NCI-H460 (cell line): ENCODE data around the gene WBP1. TPM values are rescaled to one million over a fixed set of nuclear protein-coding genes. Genes with fewer than 3 reads are reported as not detected.
A peak's percentile ranks its signal among the peaks of the same experiment; 100 is the strongest.
"Not testable (repeated sequence)": the region's sequence is repeated elsewhere in the genome, so short reads cannot be mapped to it uniquely, and the experiment has no call there.

Experiments used
- DNase-seq: peaks from one replicate; pipeline ENCODE4 v3.0.0-alpha.2; 2016; ENCODE audit warnings: low read depth; ENCODE audit errors: extremely low read depth
- total RNA-seq: library from RNA; depleted of rRNA; stranded (reverse); fragments of >200 nt; shearing (Covaris generic); gene quantifications from 2 replicates; pipeline ENCODE4 v1.2.3, GENCODE V29; 2014

Gene WBP1
- total RNA-seq, 1 experiment from 2014 or later: 44.2 TPM

DNA sequence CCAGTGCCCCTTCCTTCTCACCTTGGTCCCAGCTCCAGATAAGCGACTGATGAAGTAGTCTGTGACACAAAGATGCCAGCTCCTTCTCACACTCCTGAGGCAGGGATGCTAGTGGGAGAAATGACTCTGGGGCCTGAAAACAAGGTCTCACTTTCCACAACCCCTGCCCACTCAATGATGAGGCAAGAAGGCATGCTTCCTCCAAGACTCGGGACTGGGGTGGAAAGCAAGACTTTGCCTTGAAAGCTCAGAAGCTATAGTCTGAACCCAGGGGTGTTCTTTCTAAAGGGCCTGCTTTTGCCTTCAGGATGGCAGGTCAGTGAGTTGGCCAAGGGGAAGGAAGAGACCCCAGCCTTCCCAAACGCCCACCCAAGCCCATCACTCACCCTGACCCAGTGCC, 23.2 kb downstream of the WBP1 start:
- no peak for DNase-seq

DNA sequence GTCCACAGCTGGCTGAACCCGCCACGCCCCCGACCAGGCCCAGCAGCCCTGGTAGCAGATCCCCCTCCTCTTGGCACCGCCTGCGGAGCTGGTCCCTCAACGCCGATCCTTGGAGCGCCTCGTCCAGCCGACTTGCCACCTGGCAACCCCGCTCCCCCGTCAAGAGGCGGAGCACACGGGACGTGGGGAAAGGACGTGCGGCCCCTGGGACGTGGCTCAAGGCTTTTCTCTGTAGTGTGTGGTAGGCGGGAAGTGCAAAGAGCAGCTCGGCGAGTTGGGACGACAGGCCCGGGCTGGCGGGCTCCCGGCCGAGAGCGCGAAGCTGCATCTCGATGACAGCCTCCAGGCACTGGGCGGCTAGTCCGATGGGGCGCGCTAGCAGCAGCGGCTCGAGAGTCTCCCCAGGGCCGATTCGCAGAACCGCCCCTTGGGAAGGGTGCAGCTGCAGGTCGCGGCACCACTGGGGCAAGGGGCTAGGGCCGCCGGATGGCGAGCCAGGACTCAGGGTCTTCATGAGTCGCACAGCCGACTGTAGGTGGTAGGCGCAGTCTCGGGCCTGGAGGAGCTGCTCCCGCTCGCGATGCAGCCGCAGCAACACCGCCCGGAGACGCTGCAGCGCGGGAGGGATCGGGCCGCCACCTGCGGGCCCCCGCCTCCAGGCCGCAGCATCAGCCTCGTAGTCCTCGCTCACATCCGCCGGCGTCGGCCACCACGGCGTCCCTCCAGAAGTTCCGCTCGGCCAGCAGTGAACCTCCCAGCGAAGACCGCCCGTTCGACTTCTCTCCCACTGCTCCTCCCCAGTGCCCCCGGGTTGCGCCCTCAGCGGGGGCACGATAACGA, 23.9 kb downstream of the WBP1 start:
- no peak for DNase-seq

DNA sequence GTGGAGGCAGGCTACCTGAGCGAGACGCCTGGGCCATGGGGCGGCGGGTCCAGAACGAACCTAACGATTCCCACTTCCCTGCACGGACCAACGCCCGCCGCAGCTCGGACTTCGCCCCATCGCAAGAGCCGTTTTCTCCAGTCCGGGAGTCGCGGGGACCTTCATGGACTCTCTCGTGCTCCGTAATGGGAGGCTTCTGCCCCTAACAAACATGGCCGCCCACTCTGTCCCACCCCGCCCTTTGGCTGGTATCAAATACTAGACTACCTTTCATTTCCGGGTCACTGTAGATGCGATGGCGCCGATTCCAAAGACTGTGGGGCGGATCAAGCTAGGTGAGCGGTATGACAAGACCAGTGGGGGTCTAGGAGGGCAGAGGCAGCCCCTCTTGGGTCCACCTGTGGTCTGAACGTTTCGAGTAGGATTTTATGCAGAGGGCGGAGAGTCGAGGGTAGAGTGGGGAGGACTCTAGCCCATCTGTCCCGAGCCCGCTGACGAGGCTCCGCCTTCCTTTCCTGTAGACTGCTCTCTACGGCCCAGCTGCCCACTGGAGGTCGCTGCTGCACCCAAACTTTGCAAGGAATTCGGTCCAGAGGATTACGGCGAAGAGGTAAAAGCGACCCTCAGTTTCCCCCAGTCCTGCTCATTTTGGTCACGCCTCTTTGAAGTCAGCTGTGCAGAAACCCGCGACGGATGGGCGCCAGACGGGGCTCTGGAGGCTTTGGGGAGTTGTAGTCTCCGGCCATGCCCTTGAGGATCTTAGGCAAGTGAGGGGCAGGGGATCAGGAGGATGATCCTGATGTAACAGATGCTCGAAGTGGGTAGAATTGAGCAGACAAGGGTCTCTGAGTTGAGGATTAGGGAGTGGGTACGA, 24.8 kb downstream of the WBP1 start, which contains the start of the genes CCDC142 and TTC31:
Gene CCDC142, minus strand, starts transcription at position 198 of the 874 bp plus-strand sequence. Its CDS starts 161 bp downstream, at position 37.
Gene TTC31, plus strand, starts transcription at position 281 of the 874 bp plus-strand sequence. Its CDS starts 15 bp downstream, at position 296.
- peak; percentile 94 for DNase-seq

DNA sequence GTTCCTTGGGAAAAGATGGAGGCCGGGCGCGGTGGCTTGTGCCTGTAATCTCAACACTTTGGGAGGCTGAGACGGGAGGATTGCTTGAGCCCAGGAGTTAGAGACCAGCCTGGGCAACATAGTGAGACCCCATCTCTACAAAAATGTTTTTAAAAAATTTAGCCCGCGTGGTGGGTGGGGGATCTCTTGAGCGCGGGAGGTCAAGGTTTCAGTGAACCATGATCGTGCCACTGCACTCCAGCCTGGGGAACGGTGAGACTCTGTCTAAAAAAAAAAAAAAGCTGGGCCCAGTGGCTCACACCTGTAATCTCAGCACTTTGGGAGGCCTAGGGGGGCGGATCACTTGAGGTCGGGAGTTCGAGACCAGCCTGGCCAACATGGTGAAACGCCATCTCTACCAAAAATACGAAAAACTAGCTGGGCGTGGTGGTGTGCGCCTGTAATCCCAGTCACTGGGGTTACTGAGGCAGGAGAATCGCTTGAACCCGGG, 25.5 kb downstream of the WBP1 start:
- not testable (repeated sequence) for DNase-seq

DNA sequence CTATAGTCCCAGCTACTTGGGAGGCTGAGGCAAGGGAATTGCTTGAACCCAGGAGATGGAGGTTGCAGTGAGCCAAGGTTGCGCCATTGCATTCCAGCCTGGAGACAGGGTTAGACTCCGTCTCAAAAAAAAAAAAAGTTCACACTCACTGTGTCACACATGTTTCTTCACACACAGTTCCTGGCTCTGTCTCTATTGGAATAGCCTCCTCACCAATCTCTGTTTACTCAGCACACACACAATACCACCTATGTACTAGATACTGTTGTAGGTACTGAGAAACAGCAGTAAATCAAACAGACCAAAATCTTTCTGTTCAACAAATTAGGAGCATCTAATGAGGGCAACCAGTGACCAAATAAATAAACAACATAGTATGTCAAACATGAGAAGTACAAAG, 27.9 kb downstream of the WBP1 start:
- no peak for DNase-seq

DNA sequence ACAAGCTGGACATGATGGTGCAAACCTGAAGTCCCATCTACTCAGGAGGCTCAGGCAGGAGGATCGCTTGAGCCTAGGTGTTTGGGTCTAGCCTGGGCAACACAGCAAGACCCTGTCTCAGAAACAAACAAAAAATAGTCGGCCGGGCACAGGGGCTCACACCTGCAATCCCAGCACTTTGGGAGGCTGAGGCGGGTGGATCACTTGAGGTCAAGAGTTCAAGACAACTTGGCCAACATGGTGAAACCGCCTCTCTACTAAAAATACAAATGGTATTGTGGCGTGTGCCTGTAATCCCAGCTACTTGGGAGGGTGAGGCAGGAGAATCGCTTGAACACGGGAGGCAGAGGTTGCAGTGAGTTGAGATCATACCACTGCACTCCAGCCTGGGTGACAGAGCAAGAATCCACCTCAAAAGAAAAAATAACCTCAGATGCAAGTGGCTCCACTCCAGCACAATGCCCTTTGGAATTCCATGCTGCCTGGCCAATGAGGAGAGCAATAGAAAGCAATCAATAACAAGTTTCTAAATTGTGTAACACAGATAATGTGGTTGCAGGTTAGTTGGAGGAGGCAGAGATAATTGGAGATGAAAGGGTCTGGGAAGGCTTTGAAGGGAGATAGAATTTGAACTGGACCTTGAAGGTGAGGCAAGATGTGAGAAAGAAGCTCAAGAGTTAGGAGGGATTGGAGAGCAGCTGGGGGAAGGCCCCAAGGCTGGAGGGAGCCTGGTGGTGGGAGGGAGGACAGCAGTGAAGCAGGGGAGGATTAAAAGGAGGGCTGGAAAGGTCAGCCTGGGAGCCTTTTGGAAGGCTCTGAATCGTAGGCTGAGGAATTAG, 30.6 kb downstream of the WBP1 start:
- no peak for DNase-seq

DNA sequence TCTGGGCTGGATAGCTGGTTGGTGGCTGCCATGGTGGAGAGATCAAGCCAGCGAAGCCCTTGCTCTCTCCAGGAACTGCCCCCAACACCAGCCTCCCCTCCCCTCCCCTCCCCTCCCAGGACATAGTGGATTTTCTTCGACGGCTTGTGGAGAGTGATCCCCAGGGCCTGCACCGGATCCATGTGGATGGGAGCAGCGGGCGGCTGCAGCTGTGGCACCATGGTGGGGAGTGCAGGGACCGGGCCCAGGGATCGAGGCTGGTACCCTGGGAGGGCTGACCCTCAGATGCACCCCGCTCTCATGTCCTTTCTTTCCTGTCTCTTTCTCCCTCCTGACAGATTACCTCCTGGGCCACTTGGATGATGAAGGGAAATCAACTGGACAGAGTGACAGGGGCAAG, 31.7 kb downstream of the WBP1 start:
- DNase-seq: no peak

DNA sequence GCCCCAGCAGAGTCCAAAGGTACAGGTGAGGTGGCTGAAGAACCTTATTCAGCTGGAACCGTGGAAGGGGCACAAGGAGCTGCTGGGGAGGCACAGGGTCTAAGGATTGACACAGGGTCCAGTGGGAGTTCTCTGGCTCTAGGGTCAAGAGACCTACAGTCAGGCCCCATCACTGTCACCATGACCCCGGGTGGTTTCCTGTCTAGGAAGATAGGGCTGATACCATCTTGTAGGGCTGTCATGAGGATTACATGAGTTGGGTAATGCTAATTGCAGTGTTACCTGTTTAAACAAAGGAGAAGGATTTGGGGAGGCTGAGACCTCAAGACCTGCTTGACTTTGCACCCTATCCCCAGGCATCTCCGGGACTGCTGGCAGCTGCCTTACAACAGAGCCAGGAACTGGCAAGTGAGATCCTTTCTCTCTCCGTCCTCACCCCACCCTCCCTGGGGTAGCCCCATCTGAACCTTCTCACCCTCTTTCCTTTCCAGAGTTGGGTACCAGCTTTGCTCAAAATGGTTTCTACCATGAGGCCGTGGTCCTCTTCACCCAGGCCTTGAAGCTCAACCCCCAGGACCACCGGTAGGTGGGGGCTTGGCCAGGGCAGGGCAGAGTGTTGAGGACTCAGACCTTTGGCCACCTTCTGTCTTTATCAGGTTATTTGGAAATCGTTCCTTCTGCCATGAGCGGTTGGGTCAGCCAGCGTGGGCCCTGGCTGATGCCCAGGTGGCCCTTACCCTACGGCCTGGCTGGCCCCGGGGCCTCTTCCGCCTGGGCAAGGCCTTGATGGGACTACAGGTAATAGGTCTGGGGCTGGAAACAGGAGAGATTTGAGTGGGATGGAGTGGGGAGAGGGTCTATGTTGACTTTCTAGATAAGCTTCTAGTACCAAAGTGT, 33.7 kb downstream of the WBP1 start:
- no peak for DNase-seq

DNA sequence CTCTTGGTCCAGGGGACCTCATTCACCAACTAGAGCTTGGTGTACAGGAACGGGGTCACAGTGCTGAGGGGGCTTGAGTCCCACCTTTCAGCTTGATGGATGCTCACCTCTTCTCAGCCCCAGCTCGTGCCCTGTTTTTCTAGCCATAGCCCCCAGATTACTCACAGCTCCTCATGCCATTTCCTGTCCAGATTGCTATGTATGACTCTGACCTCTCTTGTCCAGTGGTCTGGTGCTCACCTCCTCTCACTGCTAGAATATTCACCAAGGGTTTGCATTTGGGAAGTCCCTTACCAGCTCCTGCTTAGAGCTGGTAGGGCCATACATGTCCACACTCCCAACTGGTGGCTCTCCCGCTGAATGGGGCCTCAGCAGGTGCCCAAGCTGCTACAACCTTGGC, 35.3 kb downstream of the WBP1 start:
- DNase-seq: no peak

DNA sequence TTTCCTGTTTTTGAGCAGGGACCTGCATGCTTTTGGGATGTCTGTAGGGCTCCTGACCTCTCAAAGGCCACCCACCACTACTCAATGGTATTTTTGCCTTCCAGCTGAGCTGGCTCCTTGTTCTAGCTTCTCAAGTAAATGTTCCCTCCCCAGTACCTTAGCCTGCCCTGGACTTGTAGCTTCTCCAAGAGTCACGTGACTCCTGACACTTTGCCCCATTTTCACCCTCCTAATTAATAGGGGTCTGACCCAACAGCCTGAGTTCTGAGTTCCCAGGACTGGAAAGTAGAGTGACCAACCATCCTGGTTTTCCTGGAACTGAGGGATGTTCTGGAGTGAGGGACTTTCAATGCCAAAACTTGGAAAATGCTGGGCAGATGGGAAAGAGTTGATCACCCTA, 37.2 kb downstream of the WBP1 start:
- no peak for DNase-seq

DNA sequence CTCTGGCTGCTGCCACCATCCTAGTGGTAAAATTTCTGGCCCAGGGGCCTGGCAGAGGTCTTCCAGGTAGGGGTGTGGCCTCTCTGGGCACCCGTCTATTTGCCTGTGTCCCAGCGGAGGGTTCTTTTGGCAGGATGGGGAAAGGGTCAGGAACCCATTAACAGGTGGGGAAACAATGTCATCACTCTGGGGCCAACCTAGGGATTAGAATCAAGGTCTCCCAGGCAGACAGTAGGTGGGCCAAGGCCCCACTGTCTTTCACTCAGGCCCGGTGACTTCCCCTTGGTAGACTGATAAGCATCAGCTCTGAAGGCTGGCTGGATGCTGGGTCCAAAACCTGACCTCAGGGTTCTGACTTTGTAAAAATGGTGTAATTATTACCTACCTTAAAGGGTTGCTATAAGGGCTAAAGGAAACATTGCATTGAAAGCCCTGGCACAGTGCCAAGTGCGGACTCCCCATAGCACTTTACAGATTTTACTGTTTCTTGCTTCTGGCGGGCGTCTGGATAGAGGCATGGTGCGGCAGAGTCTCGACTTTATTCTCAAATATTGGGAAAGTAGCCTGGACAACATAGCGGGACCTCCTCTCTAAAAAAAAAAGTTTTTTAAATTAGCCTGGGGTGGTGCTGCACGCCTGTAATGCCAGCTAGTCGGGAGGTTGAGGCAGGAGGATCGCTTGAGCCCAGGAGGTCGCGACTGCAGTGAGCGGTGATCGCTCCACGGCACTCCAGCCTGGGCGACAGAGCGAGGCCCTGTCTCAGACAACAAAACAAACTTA, 38.9 kb downstream of the WBP1 start:
- DNase-seq: no peak

DNA sequence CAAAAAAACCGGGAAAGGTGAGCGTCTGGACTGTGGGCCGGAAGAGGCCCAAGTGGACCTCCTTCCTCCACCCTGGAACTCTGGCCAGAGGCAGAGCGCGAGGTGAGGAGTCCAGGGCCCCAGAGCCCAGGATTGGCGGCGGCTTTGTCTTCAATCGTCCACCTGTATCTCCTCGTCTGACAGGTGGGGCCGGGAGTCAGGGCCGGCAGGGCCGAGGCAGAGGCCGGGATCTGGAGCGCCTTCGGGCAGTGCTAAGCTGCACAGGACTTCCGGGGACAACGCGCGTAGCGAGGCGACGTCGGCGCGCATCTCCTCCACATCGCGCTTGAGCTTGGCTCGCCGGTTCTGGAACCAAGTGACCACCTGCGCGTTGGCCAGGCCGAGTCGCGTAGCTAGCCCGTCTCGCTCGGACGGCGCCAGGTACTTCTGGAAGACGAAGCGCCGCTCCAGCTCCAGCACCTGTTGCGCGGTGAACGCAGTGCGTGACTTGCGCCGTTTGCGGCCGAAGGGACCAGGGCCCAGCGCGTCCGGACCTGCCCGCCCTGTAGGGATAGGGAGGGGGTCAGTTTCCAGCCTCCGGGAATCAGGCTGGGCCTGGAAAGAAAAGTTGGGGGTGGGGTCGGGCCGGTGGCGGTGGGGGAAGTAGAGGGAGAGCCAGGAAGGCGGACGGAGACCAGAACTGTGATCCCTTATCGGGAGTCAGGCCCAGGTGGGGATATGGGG, 39.7 kb downstream of the WBP1 start:
- no peak for DNase-seq

DNA sequence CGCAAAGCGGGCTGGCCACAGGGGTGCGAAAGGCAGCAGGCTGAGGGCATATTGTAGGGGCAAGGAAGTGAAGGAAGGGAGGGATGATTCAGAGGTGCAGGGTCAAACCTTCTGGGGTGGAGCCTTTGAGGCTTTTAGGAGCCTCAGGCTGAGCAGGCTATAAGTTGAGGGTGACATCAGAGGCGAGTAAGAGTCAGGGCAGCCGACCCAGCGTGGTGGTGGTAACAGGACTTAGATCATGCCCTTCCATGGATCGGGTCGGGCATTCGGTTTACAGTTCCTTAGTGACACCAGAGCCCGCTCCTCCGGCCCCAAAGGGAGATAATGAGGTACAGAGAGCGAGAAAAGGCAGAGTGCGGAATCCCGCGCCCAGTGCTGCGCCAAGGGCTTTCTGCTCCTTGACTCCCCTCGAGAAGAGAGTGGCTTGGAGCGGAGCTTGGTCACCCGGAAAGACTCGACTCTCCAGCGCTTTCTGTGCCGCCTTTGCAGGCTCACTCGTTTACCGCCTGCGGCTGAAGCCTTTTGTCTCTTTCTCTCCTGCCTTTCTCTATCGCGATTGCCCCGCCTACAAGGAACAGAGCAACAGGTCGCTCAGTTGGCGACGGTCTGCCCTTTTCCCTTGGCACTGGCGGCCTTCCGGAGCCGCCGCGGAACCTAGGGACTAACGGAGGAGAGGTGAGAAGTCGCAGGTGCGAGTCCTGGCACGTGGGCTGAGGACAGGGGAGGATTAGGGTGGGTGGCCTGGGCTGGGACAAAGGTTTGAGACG, 40.4 kb downstream of the WBP1 start:
- DNase-seq: no peak

DNA sequence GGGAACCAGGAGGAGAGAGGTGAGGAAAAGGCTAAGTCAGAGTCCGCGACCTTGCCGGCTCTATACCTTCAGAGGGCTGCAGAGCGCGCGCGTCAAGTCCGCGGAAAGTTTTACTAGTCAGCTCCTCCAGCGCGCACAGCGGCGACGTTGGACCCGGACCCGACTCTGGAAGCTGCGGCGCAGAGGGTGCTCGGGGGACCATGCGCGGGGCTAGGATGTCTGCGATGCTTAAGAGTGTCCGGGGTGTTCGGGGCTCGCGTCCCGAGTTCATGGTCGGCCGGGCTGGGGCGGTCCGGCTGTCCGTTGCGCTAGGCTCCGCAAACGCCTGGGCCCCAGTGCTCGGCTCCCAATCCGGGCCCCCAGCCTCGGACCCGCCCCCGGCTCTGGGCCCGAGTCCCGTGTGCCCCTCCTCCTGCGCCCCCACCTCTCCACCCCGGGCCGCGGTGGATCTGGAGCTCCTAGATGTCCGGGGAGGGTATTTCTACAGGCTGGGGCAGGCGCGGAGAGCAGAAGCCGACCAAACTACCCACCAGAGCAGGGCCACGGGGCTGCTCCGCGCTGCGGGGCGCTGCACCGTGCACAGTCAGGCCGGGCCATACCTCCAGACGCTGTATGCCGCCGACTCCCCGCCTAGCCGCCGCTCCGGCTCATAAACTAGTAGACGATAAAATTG, 41.2 kb downstream of the WBP1 start, which contains the start of gene LBX2:
Gene LBX2, minus strand, starts transcription at position 337 of the 673 bp plus-strand sequence. Its CDS starts 66 bp downstream, at position 271.
- DNase-seq: no peak

DNA sequence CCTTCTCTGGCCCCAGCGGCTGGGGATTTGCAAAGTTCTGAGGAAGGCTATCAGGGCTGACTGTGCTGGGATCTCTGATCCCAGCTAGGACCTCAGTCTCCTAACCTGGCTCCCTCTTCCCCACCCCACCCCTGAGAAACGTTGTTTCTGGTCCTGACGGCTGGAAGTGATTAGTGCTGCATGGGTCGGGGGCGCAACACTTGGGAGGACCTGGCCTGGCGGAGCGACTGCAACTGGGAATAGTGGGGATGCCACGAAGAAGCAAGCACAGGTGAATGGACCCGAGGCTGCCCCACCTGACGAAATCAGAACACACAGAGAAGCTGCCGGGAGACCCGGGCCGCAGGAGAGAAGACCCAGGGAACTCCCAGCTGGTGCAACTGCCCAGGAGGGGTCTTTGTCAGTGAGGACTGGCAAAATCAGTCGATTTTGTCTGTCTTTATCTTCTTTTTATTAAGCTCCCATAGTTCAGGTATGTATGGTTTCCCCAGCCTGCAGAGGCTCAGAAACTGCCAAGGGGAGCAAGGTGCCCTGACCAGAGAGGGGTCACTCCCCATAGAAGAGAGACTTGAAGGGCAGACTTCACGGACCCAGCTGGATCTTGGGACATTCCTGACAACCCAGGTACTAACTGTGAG, 41.8 kb downstream of the WBP1 start:
- DNase-seq: no peak

DNA sequence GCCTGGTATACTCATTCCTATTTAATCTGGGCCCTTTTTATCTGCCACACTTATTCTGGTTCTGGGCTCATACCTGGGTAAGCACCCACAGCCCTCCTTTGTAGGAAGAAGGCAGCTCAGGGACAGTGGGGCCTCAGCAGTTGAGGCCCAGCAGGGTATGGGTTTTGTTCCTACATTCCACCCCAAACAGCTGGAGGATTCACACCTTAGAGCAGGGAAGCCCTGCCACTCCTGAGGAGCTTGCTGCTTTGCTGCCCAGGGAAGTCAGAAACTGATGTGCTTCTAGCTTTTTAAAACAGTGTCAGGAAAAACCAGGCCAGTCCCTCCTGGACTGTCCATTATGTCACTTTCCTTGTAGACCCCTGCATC, 42.3 kb downstream of the WBP1 start:
- no peak for DNase-seq
